Measurements from ENCODE around the gene DTX3L. TPM values are rescaled to one million over a fixed set of nuclear protein-coding genes. Genes with fewer than 3 reads are reported as not detected.

The DTX3L gene
- total and polyA plus RNA-seq, 2 of the 13 experiments (the other 11 are each of a cell fraction or from before 2014, with no cell fraction given): 2.5 to 10.9 TPM

- TF ChIP-seq ETV6 (CRISPR knock-in tag; conservative IDR thresholded peaks at IDR 0.05) (no peak; the same call in 1 of the 2 replicates), CENPT (CRISPR knock-in tag; IDR thresholded peaks at IDR 0.05; ENCODE audit: low read depth) (no peak), ZNF672 (CRISPR knock-in tag; IDR thresholded peaks at IDR 0.05) (no peak), ZMAT3 (CRISPR knock-in tag; conservative IDR thresholded peaks at IDR 0.05) (no peak), ZBTB25 (CRISPR knock-in tag; IDR thresholded peaks at IDR 0.05) (no peak), ZNF609 (CRISPR knock-in tag; IDR thresholded peaks at IDR 0.05; ENCODE audit: borderline replicate concordance) (peak; percentile 67), ZNF772 (CRISPR knock-in tag; IDR thresholded peaks at IDR 0.05) (peak; percentile 90), ZNF276 (CRISPR knock-in tag; IDR thresholded peaks at IDR 0.05; ENCODE audit: low read depth) (peak; percentile 84; the same call in 1 of the 2 replicates), REXO4 (CRISPR knock-in tag; IDR thresholded peaks at IDR 0.05; ENCODE audit: borderline replicate concordance) (no peak), ZFY (CRISPR knock-in tag; IDR thresholded peaks at IDR 0.05) (peak; percentile 91), ZNF782 (CRISPR knock-in tag; IDR thresholded peaks at IDR 0.05; ENCODE audit: borderline replicate concordance) (peak; percentile 51; the same call in 1 of the 2 replicates), HOXD1 (CRISPR knock-in tag; IDR thresholded peaks at IDR 0.05) (peak; percentile 78; the same call in 1 of the 2 replicates), ZNF224 (CRISPR knock-in tag; IDR thresholded peaks at IDR 0.05) (0 out of 2 replicates have a peak, but pooled peaks have one; percentile 26), CENPBD1 (CRISPR knock-in tag; IDR thresholded peaks at IDR 0.05; ENCODE audit: borderline replicate concordance, low read depth) (peak; percentile 69; the same call in 1 of the 2 replicates), ZNF597 (CRISPR knock-in tag; IDR thresholded peaks at IDR 0.05) (no peak), MAX (IDR thresholded peaks at IDR 0.05) (peak; percentile 84), SP4 (CRISPR knock-in tag; IDR thresholded peaks at IDR 0.05) (no peak; the same call in 1 of the 2 replicates), HDAC6 (IDR thresholded peaks at IDR 0.05; ENCODE audit: low read depth, low read length) (no peak), ZKSCAN8 (CRISPR knock-in tag; IDR thresholded peaks at IDR 0.05; ENCODE audit: borderline replicate concordance) (peak; percentile 46; the same call in 1 of the 2 replicates), ETV5 (CRISPR knock-in tag; IDR thresholded peaks at IDR 0.05; ENCODE audit: borderline replicate concordance) (no peak)
Measured at GRCh38 chr3:122564155-122564912, at the start of gene DTX3L, which contains the start of gene PARP9 (continued).

Measured in HepG2 (cell line).